Measurements from ENCODE around the gene RNU1-3.
"Not testable (repeated sequence)": the region's sequence is repeated elsewhere in the genome, so short reads cannot be mapped to it uniquely, and the experiment has no call there.

DNA sequence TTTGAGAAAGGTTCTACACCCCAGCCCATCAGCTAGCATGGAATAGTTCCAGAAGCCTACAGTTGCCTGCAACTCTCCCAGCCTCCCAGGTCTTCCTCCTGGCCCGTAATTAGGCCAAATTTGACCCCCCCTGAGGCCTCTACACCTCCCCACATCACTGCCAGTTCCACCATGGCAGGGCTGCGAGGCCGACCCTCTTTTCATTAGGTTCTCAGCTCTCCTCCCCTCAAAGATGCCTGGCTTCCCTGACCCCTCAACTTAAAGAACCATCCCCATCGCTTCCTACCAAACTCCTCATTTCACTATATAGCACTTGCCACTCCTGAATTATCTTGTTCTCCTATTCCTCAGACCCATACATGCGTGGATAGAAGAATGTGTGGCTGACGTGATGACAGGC, 46.2 kb upstream of the RNU1-3 start:
- TF ChIP-seq, protein P1, sequence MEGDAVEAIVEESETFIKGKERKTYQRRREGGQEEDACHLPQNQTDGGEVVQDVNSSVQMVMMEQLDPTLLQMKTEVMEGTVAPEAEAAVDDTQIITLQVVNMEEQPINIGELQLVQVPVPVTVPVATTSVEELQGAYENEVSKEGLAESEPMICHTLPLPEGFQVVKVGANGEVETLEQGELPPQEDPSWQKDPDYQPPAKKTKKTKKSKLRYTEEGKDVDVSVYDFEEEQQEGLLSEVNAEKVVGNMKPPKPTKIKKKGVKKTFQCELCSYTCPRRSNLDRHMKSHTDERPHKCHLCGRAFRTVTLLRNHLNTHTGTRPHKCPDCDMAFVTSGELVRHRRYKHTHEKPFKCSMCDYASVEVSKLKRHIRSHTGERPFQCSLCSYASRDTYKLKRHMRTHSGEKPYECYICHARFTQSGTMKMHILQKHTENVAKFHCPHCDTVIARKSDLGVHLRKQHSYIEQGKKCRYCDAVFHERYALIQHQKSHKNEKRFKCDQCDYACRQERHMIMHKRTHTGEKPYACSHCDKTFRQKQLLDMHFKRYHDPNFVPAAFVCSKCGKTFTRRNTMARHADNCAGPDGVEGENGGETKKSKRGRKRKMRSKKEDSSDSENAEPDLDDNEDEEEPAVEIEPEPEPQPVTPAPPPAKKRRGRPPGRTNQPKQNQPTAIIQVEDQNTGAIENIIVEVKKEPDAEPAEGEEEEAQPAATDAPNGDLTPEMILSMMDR (IDR thresholded peaks at IDR 0.05), result not testable (repeated sequence)
- TF ChIP-seq EZH2 (IDR thresholded peaks at IDR 0.05; ENCODE audit: borderline replicate concordance, insufficient read depth, low read depth, low read length, poor library complexity, severe bottlenecking), result not testable (repeated sequence)
